Measurements from ENCODE around the gene NKPD1.

NKPD1 gene

GRCh38 chr19:45172173-45172572 lies 11.4 kb upstream of the NKPD1 start:
- DNase-seq: no peak

- peak; percentile 46 for DNase-seq
These were observed 10.4 kb upstream of the NKPD1 start for GRCh38 chr19:45171211-45171623.

GRCh38 chr19:45170146-45171106 lies 9.6 kb upstream of the NKPD1 start:
- DNase-seq: no peak

- no peak for DNase-seq
These were observed 8.8 kb upstream of the NKPD1 start for GRCh38 chr19:45169602-45170001.

- peak; percentile 43 for DNase-seq
These were observed 8.1 kb upstream of the NKPD1 start for GRCh38 chr19:45168767-45169351.

- DNase-seq: no peak
These were observed 6.0 kb upstream of the NKPD1 start for GRCh38 chr19:45166723-45167252.

GRCh38 chr19:45164577-45165335 lies 4.0 kb upstream of the NKPD1 start:
- peak; percentile 49 for DNase-seq

- no peak for DNase-seq
These were observed 3.1 kb upstream of the NKPD1 start for GRCh38 chr19:45163751-45164460.

- no peak for DNase-seq
These were observed 2.4 kb upstream of the NKPD1 start for GRCh38 chr19:45163156-45163555.

GRCh38 chr19:45162608-45163143 lies 1.9 kb upstream of the NKPD1 start:
- no peak for DNase-seq

GRCh38 chr19:45161738-45162607 lies 1.2 kb upstream of the NKPD1 start:
- no peak for DNase-seq

- no peak for DNase-seq
These were observed 834 bp downstream of the NKPD1 start for GRCh38 chr19:45159971-45160324.

GRCh38 chr19:45159210-45159970 lies 1.4 kb downstream of the NKPD1 start:
- no peak for DNase-seq

- DNase-seq: no peak
These were observed 2.1 kb downstream of the NKPD1 start for GRCh38 chr19:45158503-45159209.

- no peak for DNase-seq
These were observed 4.0 kb downstream of the NKPD1 start for GRCh38 chr19:45156751-45157150.

- DNase-seq: no peak
These were observed 4.7 kb downstream of the NKPD1 start for GRCh38 chr19:45156011-45156630.

- peak; percentile 27 for DNase-seq
These were observed 6.5 kb downstream of the NKPD1 start for GRCh38 chr19:45154064-45154827.

GRCh38 chr19:45153339-45154063 lies 7.3 kb downstream of the NKPD1 start:
- DNase-seq: peak; percentile 33
